K562 (cell line): ENCODE data around the gene ITGB1BP2. TPM values are rescaled to one million over a fixed set of nuclear protein-coding genes. Genes with fewer than 3 reads are reported as not detected.

Source experiments
- ATAC-seq: fragments of 200-7000 bp; cut with Tn5 transposase; 3 replicates; pipeline ENCODE4 v1.9.1; 2020; ENCODE audit warnings: moderate library complexity
- BruUV-seq: library from RNA; stranded (reverse); fragments of 400-500 nt; replicated peaks from 2 replicates; lab custom pipeline; 2021; lab: Mats Ljungman, UMichigan
- CTCF ChIA-PET: fragments of 300-600 bp; formaldehyde crosslinking; extraction: SDS; loops from one replicate; lab custom pipeline; 2021; ENCODE audit warnings: low intra/inter-chr PET ratio; lab: Yijun Ruan, JAX
- POLR2A ChIA-PET: fragments of 300-600, 350-650 bp; sonication (Branson Sonifier 250); formaldehyde crosslinking; extraction: SDS; loops from one replicate; lab custom pipeline; 2021; ENCODE audit warnings: antibody characterized with exemption, inconsistent platforms; lab: Yijun Ruan, JAX
- DNase-seq, 4 experiments: peaks; one replicate each; pipeline versions ENCODE4 v3.0.0 to v3.0.0-alpha.2; 2011 to 2018; ENCODE audit warnings: low spot score in 3 of 4, mixed read lengths in 3 of 4; ENCODE audit errors: extremely low read depth in 1 of 4
- FAIRE-seq: peaks from 2 replicates; lab custom pipeline; 2011; peaks lifted over from hg19 to GRCh38; lab: Jason Lieb, UNC
- H2AFZ ChIP-seq: 2 replicates; pipeline ENCODE4 v1.6.0; 2011; ENCODE audit warnings: low read depth, low read length, control low read depth, inconsistent platforms
- H3K27ac ChIP-seq: fragments of 200-600 bp; 3 replicates; pipeline ENCODE4 v1.8.0; 2011; ENCODE audit warnings: low read depth, mild to moderate bottlenecking, control low read depth, inconsistent platforms, low read length, moderate library complexity, mixed read lengths; ENCODE audit errors: extremely low read depth
- H3K27me3 ChIP-seq, 2 experiments: fragments of 300-600 bp in 1 of 2; 2 replicates in 1 of 2; 3 replicates in 1 of 2; pipeline versions ENCODE4 v1.6.0 to v1.8.0; 2011; ENCODE audit warnings: inconsistent platforms in 2 of 2, low read length in 2 of 2, mild to moderate bottlenecking in 1 of 2, mixed read lengths in 1 of 2, moderate library complexity in 1 of 2; ENCODE audit not compliant: control insufficient read depth in 2 of 2, insufficient read depth in 2 of 2
- H3K36me3 ChIP-seq: fragments of 300-600 bp; 3 replicates; pipeline ENCODE4 v1.8.0; 2011; ENCODE audit warnings: mild to moderate bottlenecking, low read length, inconsistent platforms; ENCODE audit not compliant: control insufficient read depth, insufficient read depth
- H3K4me1 ChIP-seq, 2 experiments: fragments of 200-600 bp in 1 of 2; replicated peaks in 1 of 2; 2 replicates in 1 of 2; 3 replicates in 1 of 2; pipeline versions ENCODE4 v1.5.1 to v1.8.0; 2011; ENCODE audit warnings: inconsistent platforms in 2 of 2, low read length in 2 of 2, mild to moderate bottlenecking in 1 of 2, mixed read lengths in 1 of 2, moderate library complexity in 1 of 2; ENCODE audit not compliant: control insufficient read depth in 2 of 2, insufficient read depth in 2 of 2
- H3K4me2 ChIP-seq: 2 replicates; pipeline ENCODE4 v1.6.1; 2011; ENCODE audit warnings: low read length, control low read depth, inconsistent platforms, mixed read lengths; ENCODE audit not compliant: insufficient read depth
- H3K4me3 ChIP-seq: fragments of 200-600 bp; sonication (generic), shearing (Covaris generic); 2 replicates; pipeline ENCODE4 v1.5.1; 2016; ENCODE audit warnings: control low read depth, inconsistent platforms
- H3K79me2 ChIP-seq: fragments of 200-600 bp; 3 replicates; pipeline ENCODE4 v1.8.0; 2011; ENCODE audit warnings: low read length, inconsistent platforms; ENCODE audit not compliant: control insufficient read depth, insufficient read depth
- H3K9ac ChIP-seq, 2 experiments: 2 replicates each; pipeline versions ENCODE4 v1.6.0 to v1.6.1; 2011; ENCODE audit warnings: low read depth in 2 of 2, low read length in 2 of 2, control low read depth in 1 of 2, inconsistent platforms in 1 of 2, mild to moderate bottlenecking in 1 of 2, mixed read lengths in 1 of 2; ENCODE audit not compliant: insufficient read depth in 1 of 2
- H3K9me1 ChIP-seq: one replicate; pipeline ENCODE4 v1.6.0; 2011; ENCODE audit warnings: inconsistent platforms, mild to moderate bottlenecking, low read length, moderate library complexity; ENCODE audit not compliant: control insufficient read depth, insufficient read depth
- H3K9me3 ChIP-seq: replicated peaks from 2 replicates; pipeline ENCODE4 v1.5.1; 2011; ENCODE audit warnings: low read depth, low read length, inconsistent platforms; ENCODE audit not compliant: control insufficient read depth, insufficient read depth
- H4K20me1 ChIP-seq: replicated peaks from 2 replicates; pipeline ENCODE4 v1.6.1; 2011; ENCODE audit warnings: low read length, inconsistent platforms, mixed read lengths; ENCODE audit not compliant: control insufficient read depth, insufficient read depth
- ADNP ChIP-seq: fragments of 200-800 bp; sonication (Bioruptor generic); IDR thresholded peaks from 2 replicates; pipeline ENCODE4 v1.6.1; 2016; ENCODE audit warnings: missing genetic modification characterization, missing compliant biosample characterization
- ATF1 ChIP-seq, 2 experiments: fragments of 450-650 bp in 1 of 2; IDR thresholded peaks; 2 replicates each; pipeline ENCODE4 v1.6.1; 2016; ENCODE audit warnings: missing compliant biosample characterization in 1 of 2, missing genetic modification characterization in 1 of 2
- BDP1 ChIP-seq: IDR thresholded peaks from 3 replicates; pipeline ENCODE4 v1.6.1; 2011; ENCODE audit not compliant: insufficient read length, insufficient read depth
- ERF ChIP-seq: fragments of 450-650 bp; formaldehyde crosslinking; IDR thresholded peaks from 2 replicates; pipeline ENCODE4 v1.4.0; 2020; ENCODE audit warnings: mild to moderate bottlenecking, mixed read lengths
- ETV5 ChIP-seq: sonication (generic); formaldehyde crosslinking; IDR thresholded peaks from 2 replicates; pipeline ENCODE4 v1.4.0; 2020; ENCODE audit warnings: low read depth, mild to moderate bottlenecking, missing genetic modification reagents
- FIP1L1 ChIP-seq: fragments of 200-400 bp; formaldehyde crosslinking; IDR thresholded peaks from 2 replicates; pipeline ENCODE4 v1.6.1; 2018; ENCODE audit warnings: mild to moderate bottlenecking, low read depth, low read length; ENCODE audit not compliant: poor library complexity, severe bottlenecking
- GTF2A2 ChIP-seq: IDR thresholded peaks from 2 replicates; pipeline ENCODE4 v1.6.1; 2016; ENCODE audit warnings: mild to moderate bottlenecking, missing genetic modification characterization, missing compliant biosample characterization
- MCM5 ChIP-seq: fragments of 450-650 bp; IDR thresholded peaks from 2 replicates; pipeline ENCODE4 v1.6.1; 2016; ENCODE audit warnings: low read depth
- OTX1 ChIP-seq: fragments of 450-650 bp; formaldehyde crosslinking; IDR thresholded peaks from 2 replicates; pipeline ENCODE4 v1.4.0; 2022; ENCODE audit warnings: mild to moderate bottlenecking
- SMARCA4 ChIP-seq: fragments of 450-650 bp; IDR thresholded peaks from 2 replicates; pipeline ENCODE4 v1.6.1; 2016
- SREBF2 ChIP-seq: sonication (generic); formaldehyde crosslinking; IDR thresholded peaks from 2 replicates; pipeline ENCODE4 v1.4.0; 2020; ENCODE audit warnings: mild to moderate bottlenecking, missing genetic modification reagents
- ZNF174 ChIP-seq: fragments of 250-450 bp; sonication (Bioruptor Pico); IDR thresholded peaks from 2 replicates; pipeline ENCODE4 v1.4.0; 2020; ENCODE audit warnings: mild to moderate bottlenecking
- ZNF239 ChIP-seq: fragments of 250-450 bp; sonication (Bioruptor Pico); IDR thresholded peaks from 2 replicates; pipeline ENCODE4 v1.4.0; 2020; ENCODE audit warnings: mild to moderate bottlenecking
- ZNF77 ChIP-seq: fragments of 250-450 bp; sonication (Bioruptor Pico); IDR thresholded peaks from 2 replicates; pipeline ENCODE4 v1.5.0; 2020
- ZNF778 ChIP-seq: fragments of 450-650 bp; formaldehyde crosslinking; IDR thresholded peaks from 2 replicates; pipeline ENCODE4 v1.4.0; 2020; ENCODE audit warnings: mild to moderate bottlenecking, moderate library complexity
- WGBS: fragments of 100-300 bp; shearing (Covaris generic); methylation state at CpG from one replicate; pipeline ENCODE4 v1.1.6; 2016; ENCODE audit warnings: low coverage, mixed read lengths; ENCODE audit not compliant: insufficient coverage; ENCODE audit errors: missing lambda C conversion rate; 5-methylcytosine and 5-hydroxymethylcytosine counted together
- in situ Hi-C: fragments of 300-500 bp; cut with MboI; formaldehyde crosslinking; loops from 4 replicates; pipeline ENCODE4 v1.15.0; 2018; ENCODE audit warnings: inconsistent platforms, mixed read lengths
- intact Hi-C: fragments of 100-400 bp; cut with micrococcal nuclease; formaldehyde crosslinking; loops from 2 replicates; pipeline ENCODE4 v1.14.2; 2022
- polyA plus RNA-seq, 8 experiments: library from polyadenylated mRNA; depleted of rRNA in 4 of 8; stranded (reverse) in 5 of 8; unstranded in 3 of 8; fragments of >200 nt; fragmentation: Nextera tagmentation in 2 of 8; fragmentation: Illumina TruSeq in 1 of 8; extraction: Ambion mirVana in 2 of 8; extraction: Trizol in 1 of 8; gene quantifications; 2 replicates each; pipeline versions ENCODE4 v1.2.1 to v1.2.3, GENCODE V29; 2011 to 2014; ENCODE audit warnings: inconsistent platforms in 1 of 8, missing spikeins in 1 of 8
- total RNA-seq, 7 experiments: library from RNA; depleted of rRNA in 6 of 7; stranded (reverse); fragments of >200 nt in 6 of 7; fragmentation: Illumina TruSeq in 2 of 7; extraction: Trizol in 2 of 7; gene quantifications; 2 replicates each; pipeline versions ENCODE4 v1.2.1 to v1.2.3, GENCODE V29; 2011 to 2021; ENCODE audit warnings: low replicate concordance in 1 of 7
- TF ChIP-seq, protein P1 (sequence below): sonication (generic); formaldehyde crosslinking; IDR thresholded peaks from 2 replicates; pipeline ENCODE4 v1.8.0; 2022; ENCODE audit warnings: missing genetic modification reagents, mild to moderate bottlenecking, borderline replicate concordance

Gene ITGB1BP2
- total and polyA plus RNA-seq, 9 of the 15 experiments (the other 6 are each of a cell fraction or from before 2014, with no cell fraction given), result 1.6 to 4.0 (median 1.9) TPM

DNA sequence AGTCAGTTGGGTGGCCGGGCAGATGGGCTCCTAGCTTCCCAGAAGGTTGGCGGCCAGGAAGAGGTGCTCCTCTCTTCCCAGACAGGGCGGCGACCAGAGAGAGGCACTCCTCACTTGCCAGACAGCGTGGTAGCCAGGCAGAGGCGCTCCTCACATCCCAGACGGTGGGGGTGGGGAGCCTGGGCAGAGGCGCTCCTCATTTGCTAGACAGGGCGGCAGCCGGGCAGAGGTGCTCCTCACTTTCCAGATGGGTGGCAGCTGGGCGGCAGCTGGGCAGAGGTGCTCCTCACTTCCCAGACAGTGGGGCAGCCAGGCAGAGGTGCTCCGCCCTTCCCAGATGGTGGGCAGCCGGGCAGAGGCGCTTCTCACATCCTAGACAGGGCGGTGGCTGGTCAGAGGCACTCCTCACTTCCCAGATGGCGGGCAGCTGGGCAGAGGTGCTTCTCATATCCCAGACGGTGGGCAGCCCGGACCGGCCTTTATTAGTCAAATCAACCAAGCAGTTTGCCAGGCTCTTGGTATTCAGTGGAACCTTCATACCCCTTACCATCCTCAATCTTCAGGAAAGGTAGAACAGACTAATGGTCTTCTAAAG, 31.7 kb upstream of the ITGB1BP2 start:
- Histone ChIP-seq H2AFZ (no peak overlapping the region), H3K36me3 (no peaks in the 10 kb centered on the region), H3K9me1 (no peaks in the 10 kb centered on the region), H3K4me3 (no peak overlapping the region), H3K79me2 (no peaks in the 10 kb centered on the region), H3K9ac (no peak overlapping the region), H3K27ac (no peak overlapping the region), H4K20me1 (no peaks in the 10 kb centered on the region), H3K9me3 (no peaks in the 10 kb centered on the region), H3K4me2 (no peak overlapping the region), H3K4me1 (no peaks in the 10 kb centered on the region), H3K27me3 (no peaks in the 10 kb centered on the region)
- DNase-seq (no peak), ATAC-seq (no peak), FAIRE-seq (no peak)
- ChIA-PET POLR2A (interaction anchor here (0.5 kb wide), 1 partner anchor 59 kb away, joined by 3 read pairs; no protein-coding TSS in a partner anchor), CTCF (no interaction called here)
- intact Hi-C loops (no loop called here), in situ Hi-C loops (no loop called here)
- 23% methylated on average over 7 of the region's 19 CpGs for WGBS
- BruUV-seq, result no TSS peak
- TF ChIP-seq ZNF174 (CRISPR knock-in tag) (no peak), GTF2A2 (tag) (no peak), ATF1 (CRISPR knock-in tag; IDR thresholded peaks at IDR 0.05) (no peak), ATF1 (tag; IDR thresholded peaks at IDR 0.05) (no peak), MCM5 (no peak), ERF (CRISPR knock-in tag) (no peak), ZNF239 (no peak), SMARCA4 (no peak), ZNF778 (CRISPR knock-in tag) (no peak), FIP1L1 (no peak), ETV5 (CRISPR knock-in tag) (no peak), BDP1 (no peak), OTX1 (CRISPR knock-in tag) (no peak), ADNP (no peak), SREBF2 (no peak), ZNF77 (no peak)
- TF ChIP-seq, protein P1, sequence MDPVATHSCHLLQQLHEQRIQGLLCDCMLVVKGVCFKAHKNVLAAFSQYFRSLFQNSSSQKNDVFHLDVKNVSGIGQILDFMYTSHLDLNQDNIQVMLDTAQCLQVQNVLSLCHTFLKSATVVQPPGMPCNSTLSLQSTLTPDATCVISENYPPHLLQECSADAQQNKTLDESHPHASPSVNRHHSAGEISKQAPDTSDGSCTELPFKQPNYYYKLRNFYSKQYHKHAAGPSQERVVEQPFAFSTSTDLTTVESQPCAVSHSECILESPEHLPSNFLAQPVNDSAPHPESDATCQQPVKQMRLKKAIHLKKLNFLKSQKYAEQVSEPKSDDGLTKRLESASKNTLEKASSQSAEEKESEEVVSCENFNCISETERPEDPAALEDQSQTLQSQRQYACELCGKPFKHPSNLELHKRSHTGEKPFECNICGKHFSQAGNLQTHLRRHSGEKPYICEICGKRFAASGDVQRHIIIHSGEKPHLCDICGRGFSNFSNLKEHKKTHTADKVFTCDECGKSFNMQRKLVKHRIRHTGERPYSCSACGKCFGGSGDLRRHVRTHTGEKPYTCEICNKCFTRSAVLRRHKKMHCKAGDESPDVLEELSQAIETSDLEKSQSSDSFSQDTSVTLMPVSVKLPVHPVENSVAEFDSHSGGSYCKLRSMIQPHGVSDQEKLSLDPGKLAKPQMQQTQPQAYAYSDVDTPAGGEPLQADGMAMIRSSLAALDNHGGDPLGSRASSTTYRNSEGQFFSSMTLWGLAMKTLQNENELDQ (CRISPR knock-in tag), result no peak
